GM19035 (cell line): ENCODE measurements around the gene PLD6.
"Not testable (repeated sequence)": the region's sequence is repeated elsewhere in the genome, so short reads cannot be mapped to it uniquely, and the experiment has no call there.

Experiments
- ATAC-seq: cut with Tn5 transposase; IDR thresholded peaks from one replicate; pipeline ENCODE4 v1.9.1; 2021; ENCODE audit not compliant: unreplicated experiment

The PLD6 gene

DNA sequence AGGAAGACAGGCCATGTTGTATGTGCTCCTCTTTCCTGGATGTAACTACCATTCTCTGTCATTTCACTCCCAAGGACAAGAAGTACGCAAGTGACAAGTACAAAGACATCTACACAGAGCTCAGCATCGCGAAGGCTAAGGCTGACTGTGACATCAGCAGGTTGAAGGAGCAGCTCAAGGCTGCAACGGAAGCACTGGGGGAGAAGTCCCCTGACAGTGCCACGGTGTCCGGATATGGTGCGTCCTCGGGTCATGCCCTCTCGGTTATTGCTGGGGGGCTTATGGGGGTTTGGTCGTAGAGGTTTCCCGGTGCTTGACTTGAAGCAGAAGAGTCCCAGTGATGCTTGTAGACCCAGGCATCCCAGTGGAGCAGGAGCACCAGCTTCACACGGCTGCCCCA is 29.0 kb downstream of the PLD6 start:
- ATAC-seq, result no peak

DNA sequence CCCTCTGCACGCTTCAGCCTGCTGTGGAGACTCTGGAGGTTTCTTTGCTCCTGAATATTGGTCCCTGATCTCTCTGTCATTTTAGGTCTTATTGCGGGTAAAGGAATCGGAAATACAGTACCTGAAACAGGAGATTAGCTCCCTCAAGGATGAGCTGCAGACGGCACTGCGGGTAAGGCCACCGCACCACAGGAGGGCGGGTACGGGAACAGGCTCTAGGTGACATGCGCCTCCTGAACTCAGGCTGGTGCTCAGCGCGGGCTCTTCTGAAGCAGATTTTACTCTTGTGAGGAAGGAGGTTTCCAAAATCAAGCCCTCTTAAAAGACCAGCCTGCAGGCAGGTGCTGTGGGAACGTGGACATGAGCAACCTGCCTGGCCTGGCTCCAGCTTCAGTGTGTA is 29.8 kb downstream of the PLD6 start:
- ATAC-seq, result no peak

DNA sequence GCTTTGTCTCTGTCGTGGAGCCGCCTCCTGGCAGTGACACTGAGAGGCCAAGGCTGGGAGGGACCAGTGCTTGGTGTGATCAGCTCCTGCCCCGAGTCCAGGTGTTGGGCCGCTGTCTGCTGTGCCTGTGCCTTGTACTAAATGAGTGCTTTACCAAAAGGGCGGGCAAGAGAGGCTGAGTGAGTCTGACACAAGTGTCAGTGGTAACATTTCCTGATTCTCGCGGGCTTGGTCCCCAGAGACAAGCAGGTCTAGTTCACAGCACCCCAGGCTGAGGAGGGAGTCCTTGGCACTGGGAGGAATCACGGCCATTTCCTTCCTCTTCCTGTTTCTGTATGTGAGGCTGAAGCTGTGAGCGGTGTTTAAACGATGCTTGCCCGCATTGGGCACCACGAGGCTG is 30.2 kb downstream of the PLD6 start:
- ATAC-seq, result no peak

DNA sequence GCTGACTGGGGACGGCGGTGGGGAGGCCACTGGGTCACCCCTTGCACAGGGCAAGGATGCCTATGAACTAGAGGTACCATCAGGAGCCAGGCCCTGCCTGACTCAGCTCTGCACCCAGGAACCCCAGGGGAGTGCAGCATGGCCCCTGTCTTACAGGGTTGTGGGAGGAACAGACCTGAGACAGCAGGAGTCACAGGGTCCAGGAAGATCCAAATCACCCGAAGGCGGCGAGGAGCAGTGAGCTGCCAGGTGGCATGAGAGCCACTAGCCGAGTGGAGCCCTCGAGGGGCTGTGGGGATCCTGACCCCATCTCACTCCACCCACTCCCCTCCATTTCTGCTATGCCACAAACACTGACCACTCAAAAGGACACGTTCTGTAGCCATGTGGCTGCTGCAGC is 30.8 kb downstream of the PLD6 start:
- no peak for ATAC-seq

DNA sequence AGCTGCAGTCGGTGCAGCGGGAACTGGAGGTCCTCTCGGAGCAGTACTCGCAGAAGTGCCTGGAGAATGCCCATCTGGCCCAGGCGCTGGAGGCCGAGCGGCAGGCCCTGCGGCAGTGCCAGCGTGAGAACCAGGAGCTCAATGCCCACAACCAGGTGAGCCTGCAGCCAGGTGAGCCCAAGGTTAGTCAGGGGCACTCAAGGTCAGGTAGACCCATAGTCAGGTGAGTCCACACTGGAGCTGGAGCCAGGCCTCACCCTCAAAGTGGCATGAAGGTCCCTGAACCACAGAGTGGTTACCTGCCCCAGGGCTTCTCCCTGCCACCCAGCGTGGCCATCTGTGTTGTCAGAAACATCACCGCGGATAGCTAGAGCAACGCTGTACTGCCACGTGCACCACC is 32.2 kb downstream of the PLD6 start:
- ATAC-seq, result no peak

DNA sequence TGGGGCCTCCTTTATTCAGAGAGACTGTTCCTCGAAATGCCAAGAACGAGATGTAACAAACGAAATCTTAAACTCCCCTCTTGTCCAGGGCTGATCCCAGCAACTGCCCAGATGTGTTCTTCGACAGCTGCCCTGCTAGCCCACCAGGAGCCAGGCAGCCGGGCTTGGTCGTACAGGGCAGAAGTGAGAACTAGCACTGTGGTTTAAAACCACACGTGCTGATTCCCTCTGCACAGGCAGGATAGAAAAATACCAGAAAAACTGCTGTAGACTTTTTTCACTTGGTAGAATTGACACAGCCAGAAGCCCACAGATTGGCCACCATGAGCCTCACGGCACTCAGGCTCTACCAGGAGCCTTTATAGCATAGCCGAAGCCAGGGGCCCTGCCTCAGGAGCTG is 33.1 kb downstream of the PLD6 start:
- no peak for ATAC-seq

DNA sequence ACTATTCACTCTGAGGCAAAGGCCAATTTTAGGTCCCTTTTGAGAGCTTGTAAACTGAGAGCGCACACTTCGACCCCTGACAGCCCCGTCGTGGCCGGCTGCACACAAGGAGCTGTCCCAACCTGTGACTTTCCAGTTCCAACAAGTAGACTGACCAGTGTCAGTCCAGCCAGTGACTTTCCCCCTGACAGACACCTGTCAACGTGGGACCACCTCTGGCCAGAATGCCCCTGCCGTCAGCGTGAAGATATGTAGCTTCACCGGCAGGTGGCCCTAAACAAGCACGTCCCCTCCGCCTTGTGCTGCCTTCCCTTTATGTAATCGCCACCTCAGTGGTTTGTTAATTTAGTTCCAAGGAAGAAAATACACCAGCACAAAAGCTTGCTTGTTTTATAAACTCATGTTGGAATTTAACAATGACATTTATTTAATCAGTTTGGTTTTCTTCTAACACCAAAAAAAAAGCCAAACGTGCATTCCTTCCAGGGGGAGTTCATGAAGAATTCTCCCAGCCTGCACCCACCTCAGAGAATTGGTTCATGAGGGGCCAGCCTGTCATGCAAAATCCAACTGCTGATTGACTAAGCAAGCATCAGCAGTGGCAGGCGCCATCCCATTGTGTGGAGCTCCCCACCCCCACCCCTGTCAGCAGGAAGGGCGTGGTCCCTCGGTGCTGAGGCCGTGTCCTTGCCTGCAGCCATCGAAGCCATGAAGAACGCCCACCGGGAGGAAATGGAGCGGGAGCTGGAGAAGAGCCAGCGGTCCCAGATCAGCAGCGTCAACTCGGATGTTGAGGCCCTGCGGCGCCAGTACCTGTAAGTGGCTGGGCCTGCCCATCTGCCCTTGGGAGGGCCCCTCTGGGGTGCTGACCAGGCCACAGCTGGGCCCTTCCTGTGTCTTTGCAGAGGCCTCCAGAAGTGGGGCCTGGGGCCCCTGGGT is 33.9 kb downstream of the PLD6 start:
- no peak for ATAC-seq

DNA sequence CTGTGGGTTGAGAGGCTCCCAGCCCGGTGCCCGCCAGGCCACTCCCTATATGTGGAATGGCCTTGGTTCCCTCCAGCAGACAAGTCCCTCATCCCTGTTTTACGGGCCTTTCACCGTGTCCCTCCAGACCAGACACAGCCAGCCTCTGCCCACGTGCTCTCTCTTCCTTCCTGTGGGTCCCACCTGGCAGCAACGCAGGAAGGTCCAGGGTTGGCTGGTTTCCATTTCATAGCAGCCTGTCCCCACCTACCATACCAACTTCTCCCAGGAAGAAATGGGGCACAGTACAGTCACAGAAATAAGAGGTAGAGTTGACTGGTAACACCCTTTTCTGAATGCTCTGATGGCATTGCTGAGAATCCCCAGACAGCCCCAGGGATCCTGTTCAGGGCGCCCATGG is 34.9 kb downstream of the PLD6 start:
- no peak for ATAC-seq

DNA sequence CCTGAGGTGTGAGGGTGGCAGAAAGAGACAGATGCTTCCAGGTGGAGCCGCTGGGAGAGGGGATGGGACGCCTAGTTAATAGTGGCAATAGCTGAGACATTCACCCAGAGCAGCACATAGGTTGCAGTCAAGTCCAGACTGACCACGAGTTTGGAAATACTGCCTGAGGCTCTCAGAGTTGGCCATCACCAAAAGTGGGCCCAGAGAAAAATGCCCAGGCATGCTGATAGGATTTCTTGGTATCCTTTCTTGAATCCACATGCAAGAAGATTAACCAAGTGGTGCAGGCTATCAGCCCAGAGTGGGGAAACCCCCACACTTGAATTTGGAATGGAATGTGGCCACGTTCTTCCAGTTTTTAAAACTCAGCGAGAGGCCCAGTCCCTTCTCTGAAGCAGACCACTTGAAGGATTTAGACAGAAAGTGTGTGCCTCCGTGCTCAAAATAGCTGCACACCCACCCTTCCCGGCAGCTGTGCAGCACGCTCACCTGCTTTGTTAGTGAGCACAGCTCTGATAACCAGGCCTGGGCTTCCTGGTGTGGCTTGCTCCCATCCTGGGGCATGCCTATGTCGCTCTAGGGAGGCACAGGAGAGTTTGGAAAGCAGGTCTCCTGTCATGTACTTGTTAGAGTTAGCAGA is 35.7 kb downstream of the PLD6 start:
- no peak for ATAC-seq

DNA sequence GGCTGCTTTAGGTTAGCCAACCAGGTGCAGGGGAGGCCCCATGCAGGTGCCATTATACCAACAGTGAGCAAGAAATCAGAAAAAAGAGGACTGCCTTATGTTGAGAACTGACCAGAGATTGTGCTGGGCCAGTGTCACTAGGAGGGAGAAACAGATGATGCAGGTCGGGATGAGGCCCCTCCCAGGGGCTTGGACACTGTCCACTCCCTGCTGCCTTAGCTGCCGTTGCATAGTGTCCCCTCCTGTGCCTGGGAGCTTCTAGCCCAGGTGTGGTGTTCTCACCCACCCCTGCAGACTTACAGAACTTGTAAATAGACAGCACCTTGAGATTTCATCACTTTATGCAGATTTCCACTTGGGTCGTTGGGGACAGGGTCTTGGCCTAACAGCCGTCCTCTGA is 36.7 kb downstream of the PLD6 start:
- no peak for ATAC-seq

DNA sequence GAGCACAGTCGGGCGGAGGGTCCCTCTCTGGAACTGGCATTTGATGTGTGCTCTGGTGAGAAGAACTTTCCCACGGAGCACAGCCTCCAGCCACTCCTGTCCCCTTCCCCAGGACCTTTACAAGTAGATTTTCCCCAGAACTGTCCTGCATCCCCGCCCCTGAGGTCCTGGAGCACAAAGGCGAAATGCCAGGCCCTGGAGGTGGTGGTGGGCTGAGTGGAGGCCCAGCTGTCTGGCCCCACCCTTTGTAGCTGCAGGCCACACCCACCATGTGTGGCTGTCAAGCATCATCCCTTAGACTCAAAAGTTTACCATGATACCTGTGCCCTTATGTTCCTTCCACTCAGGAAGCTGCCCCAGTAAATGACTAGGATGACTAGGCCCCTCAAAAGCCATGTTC is 37.7 kb downstream of the PLD6 start:
- no peak for ATAC-seq

DNA sequence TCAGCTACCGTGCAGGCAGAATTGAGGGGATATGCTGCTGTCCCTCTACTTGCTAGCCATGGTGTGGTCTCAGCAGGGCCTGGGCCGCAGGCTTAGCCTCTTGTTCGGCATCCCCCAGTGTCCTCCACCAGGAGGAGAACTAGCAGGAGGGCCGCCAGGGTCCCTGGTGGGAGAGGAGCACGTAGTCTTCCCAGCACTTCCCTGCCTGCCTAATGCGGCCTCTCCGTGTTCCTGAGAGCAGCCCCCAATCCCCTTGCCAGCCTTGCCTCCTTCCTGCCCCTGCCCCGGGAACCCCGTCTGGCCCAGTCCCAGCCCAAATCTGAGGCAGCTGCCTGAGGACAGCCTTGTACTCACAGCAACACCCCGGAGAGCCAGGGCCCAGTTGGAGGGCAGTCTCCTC is 38.1 kb downstream of the PLD6 start:
- ATAC-seq, result no peak

DNA sequence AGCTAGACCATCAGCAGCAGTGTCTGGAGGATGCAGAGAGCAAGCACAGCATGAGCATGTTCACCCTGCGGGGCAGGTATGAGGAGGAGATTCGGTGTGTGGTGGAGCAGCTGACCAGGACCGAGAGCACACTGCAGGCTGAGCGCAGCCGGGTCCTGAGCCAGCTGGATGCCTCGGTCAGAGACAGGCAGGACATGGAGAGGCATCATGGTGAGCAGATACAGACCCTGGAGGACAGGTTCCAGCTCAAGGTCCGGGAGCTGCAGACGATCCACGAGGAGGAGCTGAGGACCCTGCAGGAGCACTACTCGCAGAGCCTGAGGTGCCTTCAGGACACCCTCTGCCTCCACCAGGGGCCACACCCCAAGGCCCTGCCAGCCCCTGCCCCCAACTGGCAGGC is 38.8 kb downstream of the PLD6 start:
- ATAC-seq, result no peak

DNA sequence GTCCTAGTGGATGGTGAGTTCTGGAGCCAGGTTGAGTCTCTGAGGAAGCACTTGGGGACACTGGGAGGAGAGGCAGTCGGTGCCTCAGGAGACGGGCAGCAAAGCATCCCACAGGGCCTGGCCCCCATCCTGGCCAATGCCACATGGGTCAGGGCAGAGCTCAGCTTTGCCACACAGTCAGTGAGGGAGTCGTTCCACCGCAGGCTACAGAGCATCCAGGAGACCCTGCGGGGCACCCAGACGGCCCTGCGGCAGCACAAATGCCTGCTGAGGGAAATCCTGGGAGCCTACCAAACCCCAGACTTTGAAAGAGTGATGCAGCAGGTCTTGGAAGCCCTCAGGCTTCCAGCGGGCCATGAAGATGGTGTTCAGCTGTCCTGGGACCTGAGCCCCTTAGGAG is 39.7 kb downstream of the PLD6 start:
- no peak for ATAC-seq

DNA sequence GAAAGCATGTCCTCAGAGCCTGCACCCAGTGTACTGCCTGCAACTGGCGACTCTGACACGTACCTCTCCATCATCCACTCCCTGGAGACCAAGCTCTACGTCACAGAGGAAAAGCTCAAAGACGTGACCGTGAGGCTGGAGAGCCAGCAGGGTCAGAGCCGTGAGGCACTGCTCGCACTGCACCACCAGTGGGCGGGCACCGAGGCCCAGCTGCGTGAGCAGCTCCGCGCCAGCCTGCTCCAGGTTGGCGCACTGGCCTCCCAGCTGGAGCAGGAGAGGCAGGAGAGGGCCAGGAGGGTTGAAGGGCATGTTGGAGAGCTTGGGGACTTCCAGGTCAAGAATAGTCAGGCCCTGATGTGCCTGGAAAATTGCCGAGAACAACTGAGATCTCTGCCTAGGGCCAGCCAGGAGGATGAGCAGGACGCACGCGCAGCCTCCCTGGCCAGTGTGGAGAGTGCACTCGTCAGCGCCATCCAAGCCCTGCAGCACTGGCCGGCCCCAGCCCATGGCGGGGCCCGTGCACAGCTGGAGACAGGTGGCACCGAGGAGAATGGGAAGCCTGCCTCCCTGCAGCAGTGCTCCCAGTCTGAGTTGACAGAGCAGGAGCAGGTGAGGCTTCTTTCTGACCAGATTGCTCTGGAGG is 40.3 kb downstream of the PLD6 start:
- ATAC-seq, result no peak

DNA sequence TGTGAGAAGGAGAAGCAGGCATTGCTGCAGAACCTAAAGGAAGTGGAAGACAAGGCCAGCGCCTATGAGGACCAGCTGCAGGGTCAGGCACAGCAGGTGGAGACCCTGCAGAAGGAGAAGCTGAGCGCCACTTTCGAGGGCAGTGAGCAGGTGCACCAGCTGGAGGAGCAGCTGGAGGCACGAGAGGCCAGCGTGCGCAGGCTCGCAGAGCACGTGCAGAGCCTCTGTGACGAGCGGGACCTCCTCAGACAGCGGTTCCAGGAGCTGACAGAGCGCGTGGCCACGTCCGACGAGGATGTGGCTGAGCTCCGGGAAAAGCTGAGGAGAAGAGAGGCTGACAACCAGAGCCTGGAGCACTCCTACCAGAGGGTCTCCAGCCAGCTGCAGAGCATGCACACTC is 41.5 kb downstream of the PLD6 start:
- ATAC-seq, result no peak

DNA sequence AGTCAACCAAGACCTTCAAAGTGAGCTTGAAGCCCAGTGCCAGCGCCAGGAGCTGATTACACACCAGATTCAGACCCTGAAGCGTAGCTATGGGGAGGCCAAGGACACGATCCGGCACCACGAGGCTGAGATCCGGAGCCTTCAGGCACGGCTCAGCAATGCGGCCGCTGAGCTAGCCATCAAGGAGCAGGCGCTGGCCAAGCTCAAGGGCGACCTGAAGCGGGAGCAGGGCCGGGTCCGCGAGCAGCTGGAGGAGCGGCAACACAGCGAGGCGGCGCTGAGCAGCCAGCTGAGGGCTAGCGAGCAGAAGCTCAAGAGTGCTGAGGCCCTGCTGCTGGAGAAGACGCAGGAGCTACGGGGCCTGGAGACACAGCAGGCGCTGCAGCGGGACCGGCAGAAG is 42.0 kb downstream of the PLD6 start:
- no peak for ATAC-seq

DNA sequence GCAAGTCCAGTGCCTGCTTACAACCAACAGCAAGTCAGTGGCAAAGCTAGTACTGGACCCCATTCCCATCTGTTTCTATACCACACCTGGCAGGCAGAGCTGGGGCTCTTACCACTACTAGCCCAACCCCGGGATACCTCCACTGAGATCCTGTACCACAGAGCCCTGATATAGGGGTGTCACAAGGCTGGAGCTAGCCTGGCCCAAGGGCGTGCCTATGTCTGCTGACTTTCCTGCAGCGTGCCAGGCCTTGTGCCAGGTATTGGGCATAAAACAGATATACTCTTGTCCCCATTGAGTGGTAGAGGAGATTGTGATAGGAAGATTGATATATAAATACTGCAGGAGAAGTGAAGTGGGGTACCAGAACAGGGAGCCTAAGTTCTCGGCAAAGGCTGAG is 44.4 kb downstream of the PLD6 start:
- ATAC-seq, result no peak

DNA sequence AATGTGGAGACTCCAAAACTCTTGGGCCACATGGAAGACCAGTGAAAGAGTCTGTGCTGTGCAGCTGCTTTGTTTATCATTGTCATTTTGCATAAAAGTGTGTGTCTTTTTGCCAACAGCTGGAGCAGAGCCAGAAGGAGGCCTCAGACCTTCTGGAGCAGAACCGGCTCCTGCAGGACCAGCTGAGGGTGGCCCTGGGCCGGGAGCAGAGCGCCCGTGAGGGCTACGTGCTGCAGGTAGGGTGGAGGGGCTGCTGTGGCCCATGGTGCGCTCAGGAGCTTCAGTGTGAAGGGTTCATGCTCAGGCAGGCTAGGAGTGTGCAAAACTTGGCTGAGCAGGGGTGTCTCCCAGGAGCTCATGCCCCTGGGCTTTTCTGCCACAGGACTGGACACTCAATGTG is 45.0 kb downstream of the PLD6 start:
- ATAC-seq, result no peak

DNA sequence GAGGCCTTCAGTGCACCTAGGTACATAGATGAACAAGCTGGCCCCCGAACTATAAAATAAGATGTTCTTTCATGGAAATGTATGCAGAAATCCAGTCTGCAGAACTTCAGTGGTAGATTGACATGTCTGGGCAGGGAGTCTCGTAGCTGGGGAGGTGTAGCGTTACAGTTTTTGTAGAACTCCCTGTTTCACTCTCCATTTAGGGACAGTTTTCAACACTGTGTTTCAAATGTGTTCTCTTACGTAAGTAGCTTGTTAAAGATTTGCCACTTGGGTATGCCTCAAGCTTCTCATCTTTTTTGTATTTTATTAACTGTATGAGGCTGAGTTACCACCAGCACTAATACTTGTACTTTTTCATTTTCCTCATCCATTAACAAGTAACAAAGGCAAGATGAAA is 46.6 kb downstream of the PLD6 start:
- no peak for ATAC-seq

DNA sequence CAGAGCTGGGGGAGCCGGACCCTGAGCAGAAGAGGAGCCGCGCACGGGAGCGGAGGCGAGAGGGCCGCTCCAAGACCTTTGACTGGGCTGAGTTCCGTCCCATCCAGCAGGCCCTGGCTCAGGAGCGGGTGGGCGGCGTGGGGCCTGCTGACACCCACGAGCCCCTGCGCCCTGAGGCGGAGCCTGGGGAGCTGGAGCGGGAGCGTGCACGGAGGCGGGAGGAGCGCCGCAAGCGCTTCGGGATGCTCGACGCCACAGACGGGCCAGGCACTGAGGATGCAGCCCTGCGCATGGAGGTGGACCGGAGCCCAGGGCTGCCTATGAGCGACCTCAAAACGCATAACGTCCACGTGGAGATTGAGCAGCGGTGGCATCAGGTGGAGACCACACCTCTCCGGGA is 47.6 kb downstream of the PLD6 start:
- ATAC-seq, result not testable (repeated sequence)

DNA sequence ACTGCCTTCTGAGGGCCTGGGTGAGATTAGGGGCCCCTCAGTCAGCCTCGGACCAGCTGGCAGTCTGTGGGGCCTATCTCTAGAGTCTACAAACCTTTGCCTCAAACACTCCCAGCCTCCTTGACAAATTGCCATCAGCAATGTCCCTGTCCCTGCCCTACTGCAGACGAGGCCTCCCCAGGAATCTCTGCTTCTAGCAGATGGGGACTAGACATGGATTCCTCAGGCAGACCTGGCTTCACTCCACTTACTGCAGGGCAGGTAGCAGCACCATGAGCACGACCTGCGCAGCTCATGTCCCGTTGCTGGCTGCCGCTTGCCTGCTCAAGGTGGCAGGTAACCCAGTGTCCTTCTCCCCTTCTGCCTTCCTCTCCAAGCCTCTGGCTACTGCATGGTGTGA is 49.1 kb downstream of the PLD6 start:
- ATAC-seq, result no peak
